HCT116 (cell line): ENCODE results near the gene SPR. TPM values are rescaled to one million over a fixed set of nuclear protein-coding genes. Genes with fewer than 3 reads are reported as not detected.

Source experiments
- ATAC-seq: fragments of 200-7000 bp; cut with Tn5 transposase; 2 replicates; pipeline ENCODE4 v1.9.1; 2020; ENCODE audit warnings: mild to moderate bottlenecking, moderate library complexity
- BruUV-seq: library from RNA; stranded (reverse); fragments of 400-500 nt; replicated peaks from 2 replicates; lab custom pipeline; 2021; lab: Mats Ljungman, UMichigan
- CTCF ChIA-PET: fragments of 300-600 bp; sonication (Branson Sonifier 250); formaldehyde crosslinking; loops from one replicate; lab custom pipeline; 2021; ENCODE audit warnings: antibody characterized with exemption; lab: Charles Lee
- POLR2A ChIA-PET: fragments of 300-600, 350-600 bp; sonication (Branson Sonifier 250); formaldehyde crosslinking; loops from one replicate; lab custom pipeline; 2021; ENCODE audit warnings: antibody characterized with exemption; lab: Charles Lee
- RAD21 ChIA-PET, 2 experiments: fragments of 300-600 bp; sonication (Branson Sonifier 250); formaldehyde crosslinking; loops; one replicate each; lab custom pipeline; 2023; ENCODE audit warnings: low total read pairs in 2 of 2; ENCODE audit not compliant: uncharacterized antibody in 2 of 2, unreplicated experiment in 2 of 2, low non-redundant PET in 1 of 2; lab: Charles Lee
- DNase-seq: peaks from one replicate; pipeline ENCODE4 v3.0.0-alpha.2; 2010; ENCODE audit warnings: low read depth, low spot score
- H2AFZ ChIP-seq: fragments of 200-600 bp; shearing (Covaris generic), sonication (generic); 2 replicates; pipeline ENCODE4 v1.6.1; 2017; ENCODE audit warnings: low read depth, mixed run types, mixed read lengths, antibody characterized with exemption, low read length; ENCODE audit not compliant: poor library complexity, severe bottlenecking
- H3K27ac ChIP-seq: 2 replicates; pipeline ENCODE4 v1.5.1; 2012; ENCODE audit warnings: low read depth, low read length
- H3K27me3 ChIP-seq: fragments of 200-600 bp; sonication (generic); 2 replicates; pipeline ENCODE4 v1.6.1; 2016; ENCODE audit warnings: mixed run types, low read length, mixed read lengths; ENCODE audit not compliant: insufficient read depth
- H3K36me3 ChIP-seq, 2 experiments: fragments of 200-500 bp in 1 of 2; fragments of 200-600 bp in 1 of 2; sonication (Bioruptor generic) in 1 of 2; sonication (generic) in 1 of 2; 2 replicates each; pipeline versions ENCODE4 v1.5.1 to v1.6.1; 2014 to 2016; ENCODE audit warnings: low read length in 2 of 2, inconsistent platforms in 1 of 2, mixed read lengths in 1 of 2, mixed run types in 1 of 2; ENCODE audit not compliant: insufficient read depth in 2 of 2, control insufficient read depth in 1 of 2
- H3K4me1 ChIP-seq, 2 experiments: fragments of 200-600 bp in 1 of 2; sonication (generic) in 1 of 2; 2 replicates each; pipeline versions ENCODE4 v1.5.1 to v1.6.1; 2012 to 2017; ENCODE audit warnings: low read length in 2 of 2, inconsistent platforms in 1 of 2, mild to moderate bottlenecking in 1 of 2, mixed read lengths in 1 of 2, mixed run types in 1 of 2, moderate library complexity in 1 of 2; ENCODE audit not compliant: insufficient read depth in 2 of 2, control insufficient read depth in 1 of 2
- H3K4me2 ChIP-seq: fragments of 200-600 bp; sonication (generic); 2 replicates; pipeline ENCODE4 v1.6.1; 2017; ENCODE audit warnings: mixed run types, low read length, mixed read lengths
- H3K4me3 ChIP-seq, 2 experiments: fragments of 200-600 bp in 1 of 2; sonication (generic) in 1 of 2; replicated peaks in 1 of 2; 2 replicates each; pipeline ENCODE4 v1.5.1; 2011 to 2016; ENCODE audit warnings: low read length in 2 of 2, control low read depth in 1 of 2, low read depth in 1 of 2, mild to moderate bottlenecking in 1 of 2, mixed read lengths in 1 of 2, mixed run types in 1 of 2
- H3K79me2 ChIP-seq: fragments of 200-600 bp; sonication (generic); 2 replicates; pipeline ENCODE4 v1.6.1; 2017; ENCODE audit warnings: mild to moderate bottlenecking, mixed run types, low read length, moderate library complexity, mixed read lengths; ENCODE audit not compliant: insufficient read depth
- H3K9ac ChIP-seq: fragments of 200-600 bp; sonication (generic); 2 replicates; pipeline ENCODE4 v1.6.1; 2016; ENCODE audit warnings: low read length, mixed read lengths
- H3K9me2 ChIP-seq: fragments of 200-600 bp; sonication (generic), shearing (Covaris generic); 2 replicates; pipeline ENCODE4 v1.6.1; 2017; ENCODE audit warnings: mixed run types, mild to moderate bottlenecking, moderate library complexity; ENCODE audit not compliant: insufficient read depth
- H3K9me3 ChIP-seq, 2 experiments: fragments of 200-500 bp in 1 of 2; fragments of 200-600 bp in 1 of 2; sonication (Bioruptor generic) in 1 of 2; sonication (generic) in 1 of 2; 2 replicates each; pipeline ENCODE4 v1.6.1; 2014 to 2017; ENCODE audit warnings: low read length in 2 of 2, mixed read lengths in 2 of 2, inconsistent platforms in 1 of 2, low read depth in 1 of 2, mild to moderate bottlenecking in 1 of 2, mixed run types in 1 of 2, moderate library complexity in 1 of 2; ENCODE audit not compliant: control insufficient read depth in 1 of 2, insufficient read depth in 1 of 2
- H4K20me1 ChIP-seq: fragments of 200-600 bp; sonication (generic), shearing (Covaris generic); 2 replicates; pipeline ENCODE4 v1.6.1; 2017; ENCODE audit warnings: mixed run types, mild to moderate bottlenecking, moderate library complexity; ENCODE audit not compliant: insufficient read depth
- ATF3 ChIP-seq: IDR thresholded peaks from 2 replicates; pipeline ENCODE4 v1.6.1; 2012
- CBX3 ChIP-seq: IDR thresholded peaks from 2 replicates; pipeline ENCODE4 v1.6.1; 2012; ENCODE audit warnings: low read depth
- CEBPB ChIP-seq: IDR thresholded peaks from 2 replicates; pipeline ENCODE4 v1.6.1; 2012; ENCODE audit warnings: low read depth
- EGR1 ChIP-seq: IDR thresholded peaks from 2 replicates; pipeline ENCODE4 v1.6.1; 2012; ENCODE audit warnings: low read depth
- ELF1 ChIP-seq: IDR thresholded peaks from 2 replicates; pipeline ENCODE4 v1.6.1; 2012; ENCODE audit warnings: low read depth, borderline replicate concordance
- RAD21 ChIP-seq: IDR thresholded peaks from 2 replicates; pipeline ENCODE4 v1.6.1; 2012; ENCODE audit warnings: low read depth, mild to moderate bottlenecking
- SP1 ChIP-seq: IDR thresholded peaks from 2 replicates; pipeline ENCODE4 v1.6.1; 2012; ENCODE audit warnings: low read depth
- SRF ChIP-seq: IDR thresholded peaks from 2 replicates; pipeline ENCODE4 v1.6.1; 2012; ENCODE audit warnings: low read depth
- TCF7L2 ChIP-seq: IDR thresholded peaks from 2 replicates; pipeline ENCODE4 v1.7.0; 2011; ENCODE audit warnings: borderline replicate concordance, inconsistent platforms; ENCODE audit not compliant: insufficient read depth, insufficient read length; ENCODE audit errors: extremely low read depth
- ZFX ChIP-seq: fragments of 450-650 bp; IDR thresholded peaks from 2 replicates; pipeline ENCODE4 v1.6.1; 2017
- intact Hi-C: fragments of 100-400 bp; cut with micrococcal nuclease; formaldehyde crosslinking; loops from 2 replicates; pipeline ENCODE4 v1.10.0; 2022
- total RNA-seq: library from RNA; stranded (reverse); gene quantifications from one replicate; pipeline ENCODE4 v1.2.1, GENCODE V29; 2021; ENCODE audit not compliant: unreplicated experiment
- TF ChIP-seq, protein P1 (sequence below), 3 experiments: fragments of 200-600 bp in 1 of 3; sonication (generic) in 1 of 3; IDR thresholded peaks in 2 of 3; conservative IDR thresholded peaks in 1 of 3; 2 replicates each; pipeline ENCODE4 v1.5.1; 2012 to 2017; ENCODE audit warnings: low read depth in 2 of 3, low read length in 2 of 3, antibody characterized with exemption in 1 of 3, borderline replicate concordance in 1 of 3, control low read depth in 1 of 3, mild to moderate bottlenecking in 1 of 3, mixed read lengths in 1 of 3, mixed run types in 1 of 3, moderate library complexity in 1 of 3; ENCODE audit not compliant: insufficient read depth in 1 of 3
- TF ChIP-seq, protein P2 (sequence below): IDR thresholded peaks from 2 replicates; pipeline ENCODE4 v1.6.1; 2011; ENCODE audit warnings: mild to moderate bottlenecking, low read length, moderate library complexity; ENCODE audit not compliant: insufficient replicate concordance; ENCODE audit errors: extremely low read depth

Gene SPR
- total RNA-seq, 1 experiment from 2014 or later = 66.9 TPM

DNA sequence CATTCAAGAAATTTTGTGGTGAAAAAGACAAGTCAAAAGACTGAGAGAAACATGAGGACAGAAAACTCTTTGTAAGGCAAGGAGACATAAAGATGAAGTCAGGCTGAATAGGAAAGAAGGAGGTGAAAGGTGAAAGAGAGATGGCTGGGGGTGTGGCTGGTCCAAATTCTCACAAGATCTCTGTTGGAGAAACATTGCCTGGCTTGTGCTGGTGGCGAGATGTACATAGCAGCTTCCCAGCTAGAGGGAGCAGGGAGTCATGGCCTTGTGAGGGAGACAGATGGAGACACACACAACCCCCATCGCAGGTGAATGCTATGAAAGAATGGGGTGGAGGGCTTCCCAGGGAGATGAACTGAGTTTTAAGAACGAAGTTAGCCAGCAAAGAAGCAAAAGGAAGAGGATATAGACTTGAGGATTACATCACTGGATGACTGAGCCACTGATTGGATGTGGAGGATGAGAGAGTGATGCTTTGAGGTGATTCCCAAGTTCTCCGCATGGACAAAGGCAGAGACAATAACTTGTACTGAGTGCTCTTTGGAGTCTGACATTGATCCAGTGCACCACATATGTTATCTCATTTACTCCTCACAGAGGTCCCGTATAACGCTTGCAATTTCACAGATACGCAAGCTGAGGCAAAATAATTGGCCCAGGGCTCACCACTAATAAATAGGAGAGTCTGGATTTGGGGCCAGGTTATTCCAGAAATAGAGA is 26.4 kb downstream of the SPR start:
- CTCF ChIA-PET = no interaction called here
- no peaks in the 10 kb centered on the region for H3K9me2 ChIP-seq
- POLR2A ChIA-PET = no interaction called here
- TF ChIP-seq, protein P1, sequence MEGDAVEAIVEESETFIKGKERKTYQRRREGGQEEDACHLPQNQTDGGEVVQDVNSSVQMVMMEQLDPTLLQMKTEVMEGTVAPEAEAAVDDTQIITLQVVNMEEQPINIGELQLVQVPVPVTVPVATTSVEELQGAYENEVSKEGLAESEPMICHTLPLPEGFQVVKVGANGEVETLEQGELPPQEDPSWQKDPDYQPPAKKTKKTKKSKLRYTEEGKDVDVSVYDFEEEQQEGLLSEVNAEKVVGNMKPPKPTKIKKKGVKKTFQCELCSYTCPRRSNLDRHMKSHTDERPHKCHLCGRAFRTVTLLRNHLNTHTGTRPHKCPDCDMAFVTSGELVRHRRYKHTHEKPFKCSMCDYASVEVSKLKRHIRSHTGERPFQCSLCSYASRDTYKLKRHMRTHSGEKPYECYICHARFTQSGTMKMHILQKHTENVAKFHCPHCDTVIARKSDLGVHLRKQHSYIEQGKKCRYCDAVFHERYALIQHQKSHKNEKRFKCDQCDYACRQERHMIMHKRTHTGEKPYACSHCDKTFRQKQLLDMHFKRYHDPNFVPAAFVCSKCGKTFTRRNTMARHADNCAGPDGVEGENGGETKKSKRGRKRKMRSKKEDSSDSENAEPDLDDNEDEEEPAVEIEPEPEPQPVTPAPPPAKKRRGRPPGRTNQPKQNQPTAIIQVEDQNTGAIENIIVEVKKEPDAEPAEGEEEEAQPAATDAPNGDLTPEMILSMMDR (IDR thresholded peaks at IDR 0.05 in 2 of 3, conservative IDR thresholded peaks at IDR 0.05 in 1 of 3; ENCODE audit: borderline replicate concordance in 1 of 3, insufficient read depth in 1 of 3, low read depth in 2 of 3, low read length in 2 of 3) = peak in 2 of 3 experiments; percentile 21 to 43; a peak in 3 of 6 replicates
- TF ChIP-seq CBX3 = no peak
- TF ChIP-seq SRF = no peak
- TF ChIP-seq, all 23 proteins: peak for 1
- no peak for ATAC-seq
- no peaks in the 10 kb centered on the region for H4K20me1 ChIP-seq
- no peak overlapping the region for H3K27ac ChIP-seq
- no peak overlapping the region for H3K4me3 ChIP-seq
- H3K36me3 ChIP-seq = no peaks in the 10 kb centered on the region
- H3K9ac ChIP-seq = no peak overlapping the region
- peaks cover 12 to 28% of the 10 kb centered on the region in 2 experiments for H3K4me1 ChIP-seq
- no peak for DNase-seq
- no peak overlapping the region for H2AFZ ChIP-seq
- no peaks in the 10 kb centered on the region for H3K9me3 ChIP-seq
- H3K4me2 ChIP-seq = no peak overlapping the region
- H3K27me3 ChIP-seq = peaks cover 17% of the 10 kb centered on the region; the same call in 1 of the 2 replicates
- intact Hi-C loops = no loop called here
- H3K79me2 ChIP-seq = no peaks in the 10 kb centered on the region
- no TSS peak for BruUV-seq
- RAD21 ChIA-PET = no interaction called here

- ChIA-PET RAD21 (no interaction called here), POLR2A (no interaction called here), CTCF (no interaction called here)
- ATAC-seq = no peak
- no peaks in the 10 kb centered on the region for H3K36me3 ChIP-seq
- no peak overlapping the region for H3K4me2 ChIP-seq
- H3K79me2 ChIP-seq = no peaks in the 10 kb centered on the region
- no peak for DNase-seq
- peaks cover 12 to 28% of the 10 kb centered on the region in 2 experiments for H3K4me1 ChIP-seq
- no peak overlapping the region for H3K4me3 ChIP-seq
- H3K9me3 ChIP-seq = no peaks in the 10 kb centered on the region
- H4K20me1 ChIP-seq = no peaks in the 10 kb centered on the region
- intact Hi-C loops = no loop called here
- H3K9ac ChIP-seq = no peak overlapping the region
- BruUV-seq = no TSS peak
- H3K9me2 ChIP-seq = no peaks in the 10 kb centered on the region
- H2AFZ ChIP-seq = no peak overlapping the region
- H3K27me3 ChIP-seq = peaks cover 17% of the 10 kb centered on the region; the same call in 1 of the 2 replicates
- H3K27ac ChIP-seq = no peak overlapping the region
- TF ChIP-seq RAD21 (no peak), SRF (no peak), EGR1 (no peak), TCF7L2 (no peak), ATF3 (no peak), SP1 (no peak), ZFX (no peak), CEBPB (no peak), ELF1 (no peak)
- TF ChIP-seq, protein P2, sequence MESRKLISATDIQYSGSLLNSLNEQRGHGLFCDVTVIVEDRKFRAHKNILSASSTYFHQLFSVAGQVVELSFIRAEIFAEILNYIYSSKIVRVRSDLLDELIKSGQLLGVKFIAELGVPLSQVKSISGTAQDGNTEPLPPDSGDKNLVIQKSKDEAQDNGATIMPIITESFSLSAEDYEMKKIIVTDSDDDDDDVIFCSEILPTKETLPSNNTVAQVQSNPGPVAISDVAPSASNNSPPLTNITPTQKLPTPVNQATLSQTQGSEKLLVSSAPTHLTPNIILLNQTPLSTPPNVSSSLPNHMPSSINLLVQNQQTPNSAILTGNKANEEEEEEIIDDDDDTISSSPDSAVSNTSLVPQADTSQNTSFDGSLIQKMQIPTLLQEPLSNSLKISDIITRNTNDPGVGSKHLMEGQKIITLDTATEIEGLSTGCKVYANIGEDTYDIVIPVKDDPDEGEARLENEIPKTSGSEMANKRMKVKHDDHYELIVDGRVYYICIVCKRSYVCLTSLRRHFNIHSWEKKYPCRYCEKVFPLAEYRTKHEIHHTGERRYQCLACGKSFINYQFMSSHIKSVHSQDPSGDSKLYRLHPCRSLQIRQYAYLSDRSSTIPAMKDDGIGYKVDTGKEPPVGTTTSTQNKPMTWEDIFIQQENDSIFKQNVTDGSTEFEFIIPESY = no peak
These were observed 27.0 kb downstream of the SPR start for GRCh38 chr2:72914206-72914559.
